Activated effector memory CD4-positive, alpha-beta T cell treated with anti-CD3 and anti-CD28 coated beads, Interleukin-2, amount 50 U/mL, for 16 hours (primary cell): ENCODE results near the gene HPCA.

ENCODE experiments used
- DNase-seq: peaks from one replicate; pipeline ENCODE4 v3.0.0-alpha.2; 2020

HPCA gene

GRCh38 chr1:32871364-32872191 is 14.7 kb upstream of the HPCA start:
- DNase-seq: peak; percentile 54

GRCh38 chr1:32872192-32872460 is 14.2 kb upstream of the HPCA start:
- peak; percentile 30 for DNase-seq

GRCh38 chr1:32873484-32873883 is 12.8 kb upstream of the HPCA start:
- peak; percentile 25 for DNase-seq

- no peak for DNase-seq
Observed at GRCh38 chr1:32874860-32875752, 11.2 kb upstream of the HPCA start.

GRCh38 chr1:32876341-32877210 is 9.7 kb upstream of the HPCA start:
- DNase-seq: peak; percentile 73

- peak; percentile 56 for DNase-seq
Observed at GRCh38 chr1:32877211-32878110, 8.8 kb upstream of the HPCA start.

- no peak for DNase-seq
Observed at GRCh38 chr1:32878183-32878582, 8.1 kb upstream of the HPCA start.

GRCh38 chr1:32878637-32879041 is 7.7 kb upstream of the HPCA start:
- DNase-seq: peak; percentile 34

GRCh38 chr1:32881291-32881690 is 5.0 kb upstream of the HPCA start:
- DNase-seq: no peak

- DNase-seq: no peak
Observed at GRCh38 chr1:32881871-32882850, 4.1 kb upstream of the HPCA start.

- DNase-seq: no peak
Observed at GRCh38 chr1:32883338-32884031, 2.8 kb upstream of the HPCA start.

- no peak for DNase-seq
Observed at GRCh38 chr1:32884032-32884372, 2.3 kb upstream of the HPCA start.

- DNase-seq: no peak
Observed at GRCh38 chr1:32884726-32885125, 1.6 kb upstream of the HPCA start.

- no peak for DNase-seq
Observed at GRCh38 chr1:32885676-32886003, 651 bp upstream of the HPCA start.

GRCh38 chr1:32886828-32887414 is 630 bp downstream of the HPCA start:
- DNase-seq: no peak

- DNase-seq: no peak
Observed at GRCh38 chr1:32887623-32888022, 1.3 kb downstream of the HPCA start.

GRCh38 chr1:32888134-32888533 is 1.8 kb downstream of the HPCA start:
- no peak for DNase-seq

- DNase-seq: no peak
Observed at GRCh38 chr1:32888677-32889420, 2.6 kb downstream of the HPCA start.

- peak; percentile 48 for DNase-seq
Observed at GRCh38 chr1:32889731-32890278, 3.5 kb downstream of the HPCA start.
